H1 (cell line): ENCODE data around the gene SLC30A2. TPM values are rescaled to one million over a fixed set of nuclear protein-coding genes. Genes with fewer than 3 reads are reported as not detected.
A peak's percentile ranks its signal among the peaks of the same experiment; 100 is the strongest.

Experiments
- CTCF ChIA-PET: fragments of 300-600 bp; sonication (Branson Sonifier 250); formaldehyde crosslinking; loops from one replicate; lab custom pipeline; 2021; ENCODE audit not compliant: partially characterized antibody; lab: Charles Lee
- POLR2A ChIA-PET: fragments of 300-600 bp; sonication (Branson Sonifier 250); formaldehyde crosslinking; loops from one replicate; lab custom pipeline; 2021; ENCODE audit warnings: inconsistent platforms; ENCODE audit not compliant: partially characterized antibody; lab: Charles Lee
- DNase-seq, 2 experiments: peaks; one replicate each; pipeline versions ENCODE4 v3.0.0 to v3.0.0-alpha.2; 2010 to 2022; ENCODE audit warnings: low spot score in 2 of 2, low read depth in 1 of 2, mixed read lengths in 1 of 2
- FAIRE-seq: peaks from 2 replicates; lab custom pipeline; 2011; peaks lifted over from hg19 to GRCh38; lab: Jason Lieb, UNC
- H2AFZ ChIP-seq: 2 replicates; pipeline ENCODE4 v1.8.1; 2012; ENCODE audit warnings: low read length, inconsistent platforms
- H2AK5ac ChIP-seq: 2 replicates; pipeline ENCODE4 v1.6.1; 2013; ENCODE audit warnings: low read depth, low read length
- H2BK120ac ChIP-seq: replicated peaks from 2 replicates; pipeline ENCODE3; 2013; ENCODE audit warnings: low read depth, low read length, inconsistent platforms
- H2BK12ac ChIP-seq: 2 replicates; pipeline ENCODE4 v1.6.1; 2013; ENCODE audit warnings: low read depth, low read length
- H2BK15ac ChIP-seq: 2 replicates; pipeline ENCODE4 v1.6.1; 2013; ENCODE audit warnings: low read length
- H2BK20ac ChIP-seq: 2 replicates; pipeline ENCODE4 v1.6.1; 2013; ENCODE audit warnings: low read length
- H2BK5ac ChIP-seq: 2 replicates; pipeline ENCODE4 v1.6.1; 2013; ENCODE audit warnings: low read depth, low read length
- H3K14ac ChIP-seq: 2 replicates; pipeline ENCODE4 v1.6.1; 2013; ENCODE audit warnings: inconsistent platforms; ENCODE audit not compliant: insufficient read length
- H3K18ac ChIP-seq: 2 replicates; pipeline ENCODE4 v1.6.1; 2013; ENCODE audit warnings: low read length; ENCODE audit errors: extremely low read depth
- H3K23ac ChIP-seq: 2 replicates; pipeline ENCODE4 v1.6.1; 2013; ENCODE audit warnings: inconsistent platforms; ENCODE audit not compliant: insufficient read length
- H3K23me2 ChIP-seq: 2 replicates; pipeline ENCODE4 v1.6.1; 2013; ENCODE audit warnings: low read depth, low read length
- H3K27ac ChIP-seq: 2 replicates; pipeline ENCODE4 v1.6.1; 2011; ENCODE audit warnings: low read depth, low read length, inconsistent platforms
- H3K27me3 ChIP-seq, 4 experiments: replicated peaks in 1 of 4; 1 replicate in 1 of 4; 2 replicates in 3 of 4; pipeline versions ENCODE4 v1.6.1 to v1.8.1; 2011 to 2013; ENCODE audit warnings: low read length in 3 of 4, mild to moderate bottlenecking in 3 of 4, inconsistent platforms in 2 of 4, mixed read lengths in 2 of 4, moderate library complexity in 1 of 4; ENCODE audit not compliant: control insufficient read depth in 3 of 4, insufficient read depth in 3 of 4; ENCODE audit errors: extremely low read depth in 1 of 4
- H3K36me3 ChIP-seq, 4 experiments: 2 replicates each; pipeline versions ENCODE4 v1.6.1 to v1.8.1; 2011 to 2013; ENCODE audit warnings: mild to moderate bottlenecking in 4 of 4, low read length in 3 of 4, moderate library complexity in 2 of 4, control low read depth in 1 of 4, inconsistent platforms in 1 of 4; ENCODE audit not compliant: insufficient read depth in 4 of 4, control insufficient read depth in 2 of 4
- H3K4ac ChIP-seq: replicated peaks from 2 replicates; pipeline ENCODE3; 2013; ENCODE audit warnings: low read length, low read depth, mixed read lengths, inconsistent platforms; ENCODE audit not compliant: insufficient read length
- H3K4me1 ChIP-seq, 4 experiments: replicated peaks in 1 of 4; 1 replicate in 1 of 4; 2 replicates in 3 of 4; pipeline versions ENCODE4 v1.6.1 to v1.8.1; 2011 to 2013; ENCODE audit warnings: low read length in 3 of 4, inconsistent platforms in 2 of 4, mixed read lengths in 1 of 4; ENCODE audit not compliant: insufficient read depth in 4 of 4, control insufficient read depth in 3 of 4
- H3K4me2 ChIP-seq, 2 experiments: 2 replicates each; pipeline versions ENCODE4 v1.6.1 to v1.8.1; 2011 to 2013; ENCODE audit warnings: low read depth in 2 of 2, low read length in 2 of 2, control low read depth in 1 of 2, inconsistent platforms in 1 of 2, mild to moderate bottlenecking in 1 of 2; ENCODE audit not compliant: insufficient read depth in 1 of 2
- H3K4me3 ChIP-seq, 4 experiments: fragments of 200-600, 300-600 bp in 1 of 4; sonication (generic), shearing (Covaris generic), sonication (Bioruptor Twin) in 1 of 4; 2 replicates each; pipeline versions ENCODE4 v1.5.1 to v1.8.1; 2011 to 2016; ENCODE audit warnings: low read length in 4 of 4, low read depth in 3 of 4, control low read depth in 2 of 4, inconsistent platforms in 2 of 4, mild to moderate bottlenecking in 2 of 4, mixed read lengths in 1 of 4, moderate library complexity in 1 of 4; ENCODE audit not compliant: insufficient read depth in 2 of 4; ENCODE audit errors: extremely low read depth in 1 of 4
- H3K56ac ChIP-seq: replicated peaks from 2 replicates; pipeline ENCODE3; 2013; ENCODE audit warnings: low read depth, mild to moderate bottlenecking, mixed read lengths, low read length, inconsistent platforms; ENCODE audit not compliant: insufficient read length
- H3K79me1 ChIP-seq: 2 replicates; pipeline ENCODE4 v1.6.1; 2013; ENCODE audit warnings: low read depth, low read length, control low read depth
- H3K79me2 ChIP-seq, 2 experiments: 2 replicates each; pipeline versions ENCODE4 v1.6.1 to v1.8.1; 2012 to 2013; ENCODE audit warnings: low read length in 2 of 2, mild to moderate bottlenecking in 2 of 2, inconsistent platforms in 1 of 2; ENCODE audit not compliant: insufficient read depth in 2 of 2, control insufficient read depth in 1 of 2
- H3K9ac ChIP-seq, 4 experiments: replicated peaks in 1 of 4; 1 replicate in 1 of 4; 2 replicates in 3 of 4; pipeline versions ENCODE4 v1.6.1 to v1.8.1; 2011 to 2013; ENCODE audit warnings: low read depth in 3 of 4, low read length in 3 of 4, control low read depth in 2 of 4, mild to moderate bottlenecking in 2 of 4, moderate library complexity in 2 of 4, inconsistent platforms in 1 of 4; ENCODE audit errors: extremely low read depth in 1 of 4
- H3K9me3 ChIP-seq, 2 experiments: 2 replicates each; pipeline versions ENCODE4 v1.6.1 to v1.8.1; 2012 to 2013; ENCODE audit warnings: mild to moderate bottlenecking in 2 of 2, moderate library complexity in 2 of 2, control low read depth in 1 of 2, inconsistent platforms in 1 of 2, low read depth in 1 of 2, low read length in 1 of 2, mixed read lengths in 1 of 2; ENCODE audit not compliant: insufficient read depth in 2 of 2
- H4K20me1 ChIP-seq, 2 experiments: replicated peaks in 1 of 2; 2 replicates each; pipeline versions ENCODE3 to v1.8.1; 2011 to 2013; ENCODE audit warnings: inconsistent platforms in 2 of 2, low read length in 2 of 2, mild to moderate bottlenecking in 1 of 2; ENCODE audit not compliant: insufficient read depth in 2 of 2, control insufficient read depth in 1 of 2
- H4K5ac ChIP-seq: 2 replicates; pipeline ENCODE4 v1.6.1; 2013; ENCODE audit warnings: low read length, low read depth, mixed read lengths, inconsistent platforms; ENCODE audit not compliant: insufficient read length
- H4K8ac ChIP-seq: 2 replicates; pipeline ENCODE4 v1.8.0; 2013; ENCODE audit warnings: mild to moderate bottlenecking, moderate library complexity, low read length, inconsistent platforms; ENCODE audit not compliant: insufficient read depth; ENCODE audit errors: extremely low read depth
- H4K91ac ChIP-seq: replicated peaks from 2 replicates; pipeline ENCODE3; 2013; ENCODE audit warnings: low read length, mixed read lengths, inconsistent platforms; ENCODE audit not compliant: insufficient read length
- CHD1 ChIP-seq: IDR thresholded peaks from 2 replicates; pipeline ENCODE4 v1.6.1; 2012; ENCODE audit warnings: low read depth, low read length, improper control_type of control experiment
- EZH2 ChIP-seq: fragments of 200-600 bp; sonication (generic); IDR thresholded peaks from 2 replicates; pipeline ENCODE4 v1.7.1; 2012; ENCODE audit warnings: low read depth, mild to moderate bottlenecking, moderate library complexity, low read length, inconsistent platforms; ENCODE audit not compliant: severe bottlenecking
- JUN ChIP-seq: IDR thresholded peaks from 2 replicates; pipeline ENCODE4 v1.6.1; 2011; ENCODE audit warnings: low read depth, mild to moderate bottlenecking, improper control_type of control experiment, low read length
- JUND ChIP-seq: IDR thresholded peaks from 2 replicates; pipeline ENCODE4 v1.6.1; 2011; ENCODE audit warnings: mild to moderate bottlenecking, improper control_type of control experiment, low read length
- NANOG ChIP-seq: IDR thresholded peaks from 2 replicates; pipeline ENCODE4 v1.6.1; 2011; ENCODE audit warnings: low read length, low read depth, mild to moderate bottlenecking, inconsistent platforms; ENCODE audit not compliant: insufficient read depth, poor library complexity, severe bottlenecking
- POLR2A ChIP-seq, 2 experiments: IDR thresholded peaks; 1 replicate in 1 of 2; 2 replicates in 1 of 2; pipeline ENCODE4 v1.6.1; 2011; ENCODE audit warnings: low read depth in 2 of 2, low read length in 2 of 2, mild to moderate bottlenecking in 2 of 2; ENCODE audit errors: control extremely low read depth in 1 of 2
- SAP30 ChIP-seq: fragments of 300-600 bp; sonication (generic); IDR thresholded peaks from 2 replicates; pipeline ENCODE4 v1.7.1; 2012; ENCODE audit warnings: low read length, moderate library complexity, mild to moderate bottlenecking, inconsistent platforms; ENCODE audit not compliant: insufficient read depth, insufficient replicate concordance
- SIRT6 ChIP-seq: IDR thresholded peaks from one replicate; pipeline ENCODE4 v1.7.1; 2012; ENCODE audit warnings: low read length, inconsistent platforms
- SIX5 ChIP-seq: IDR thresholded peaks from 2 replicates; pipeline ENCODE4 v1.6.1; 2011; ENCODE audit warnings: mild to moderate bottlenecking, low read depth, low read length
- SRF ChIP-seq: IDR thresholded peaks from 2 replicates; pipeline ENCODE4 v1.6.1; 2011; ENCODE audit warnings: mild to moderate bottlenecking, low read depth, low read length, moderate library complexity
- TAF7 ChIP-seq: optimal IDR thresholded peaks from 2 replicates; pipeline ENCODE3; 2011; ENCODE audit warnings: low read depth, mild to moderate bottlenecking, inconsistent platforms, low read length, moderate library complexity, borderline replicate concordance
- TEAD4 ChIP-seq: IDR thresholded peaks from 2 replicates; pipeline ENCODE4 v1.6.1; 2012; ENCODE audit warnings: low read depth, low read length, inconsistent platforms, mixed read lengths
- USF2 ChIP-seq: IDR thresholded peaks from 2 replicates; pipeline ENCODE4 v1.6.1; 2011; ENCODE audit warnings: low read length, improper control_type of control experiment
- YY1 ChIP-seq: IDR thresholded peaks from 2 replicates; pipeline ENCODE4 v1.6.1; 2011; ENCODE audit warnings: low read depth, mild to moderate bottlenecking, low read length
- WGBS, 2 experiments: shearing (Covaris generic) in 1 of 2; methylation state at CpG; one replicate each; pipeline versions ENCODE4 v1.1.6 to v1.1.7; 2013 to 2015; ENCODE audit warnings: low lambda C conversion rate in 2 of 2, mixed read lengths in 2 of 2, inconsistent platforms in 1 of 2, low coverage in 1 of 2, missing lambda C conversion rate in 1 of 2; ENCODE audit not compliant: insufficient replicate concordance in 2 of 2, insufficient coverage in 1 of 2, insufficient read length in 1 of 2; ENCODE audit errors: extremely low coverage in 1 of 2, missing lambda C conversion rate in 1 of 2; 5-methylcytosine and 5-hydroxymethylcytosine counted together
- polyA plus RNA-seq, 7 experiments: library from polyadenylated mRNA; depleted of rRNA in 3 of 7; stranded (reverse) in 5 of 7; unstranded in 2 of 7; fragments of >200 nt in 5 of 7; fragments of 200-250 nt in 2 of 7; gene quantifications; 1 replicate in 5 of 7; 2 replicates in 1 of 7; 4 replicates in 1 of 7; pipeline versions ENCODE4 v1.2.1 to v1.2.3, GENCODE V29; 2011 to 2013; ENCODE audit warnings: missing spikeins in 2 of 7, mixed read lengths in 2 of 7
- total RNA-seq: library from RNA; stranded (reverse); fragmentation: NEBNext Ultra II Directional; extraction: Animal tissue kit (Norgen Biotek cat#: 25700); gene quantifications from 2 replicates; pipeline ENCODE4 v1.2.1, GENCODE V29; 2021

The SLC30A2 gene
- total and polyA plus RNA-seq, 2 of the 8 experiments (the other 6 are each of a cell fraction or from before 2014, with no cell fraction given), result 0.19 to 0.76 TPM

DNA sequence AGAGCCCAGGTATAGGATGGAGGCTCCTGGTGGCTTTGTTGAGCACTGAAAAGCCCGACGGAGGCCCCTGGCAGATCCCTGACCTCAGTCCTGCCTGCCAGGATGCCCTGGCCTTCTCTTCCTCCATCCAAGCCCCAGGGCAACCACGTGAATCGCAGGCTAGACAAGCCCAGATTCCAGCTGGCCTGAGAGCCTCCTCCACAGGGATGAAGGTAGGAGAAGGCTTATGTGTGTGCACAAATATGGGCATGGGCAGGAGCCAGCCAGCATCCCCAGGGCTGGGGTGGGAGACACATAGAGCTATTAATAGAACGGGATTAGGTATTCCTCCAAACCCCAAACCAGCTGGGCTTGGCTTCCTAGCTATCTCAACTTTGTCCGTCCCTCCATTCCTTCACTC is 28.3 kb downstream of the SLC30A2 start:
- Histone ChIP-seq H3K4me3 (no peak overlapping the region), H3K9me3 (no peaks in the 10 kb centered on the region), H3K18ac (no peak overlapping the region), H3K4me1 (peaks cover 0 to 19% (median 12%) of the 10 kb centered on the region in 4 experiments; a peak in 6 of 7 replicates), H3K9ac (no peak overlapping the region), H3K14ac (no peak overlapping the region), H3K27ac (no peak overlapping the region), H2BK20ac (no peak overlapping the region), H3K4ac (no peak overlapping the region), H4K91ac (no peak overlapping the region), H3K23ac (no peak overlapping the region), H2BK15ac (no peak overlapping the region), H3K23me2 (peaks cover 3% of the 10 kb centered on the region; the same call in 1 of the 2 replicates), H3K79me2 (no peaks in the 10 kb centered on the region), H4K5ac (no peak overlapping the region), H2BK5ac (no peak overlapping the region), H2BK12ac (no peak overlapping the region), H2BK120ac (no peak overlapping the region), H3K36me3 (no peaks in the 10 kb centered on the region), H3K56ac (no peak overlapping the region), H3K79me1 (no peaks in the 10 kb centered on the region), H2AK5ac (no peak overlapping the region), H3K27me3 (no peaks in the 10 kb centered on the region), H4K20me1 (no peaks in the 10 kb centered on the region), H3K4me2 (no peak overlapping the region), H4K8ac (peak overlapping the region; percentile 31; the same call in 1 of the 2 replicates), H2AFZ (no peak overlapping the region)
- DNase-seq (no peak), FAIRE-seq (no peak)
- ChIA-PET POLR2A (interaction anchor here (0.6 to 1.7 kb wide), 4 partner anchors 18 to 142 kb away, joined by 3 to 5 read pairs (median 3); partner anchors contain the start of gene PAQR7), CTCF (interaction anchor here (0.6 to 3.0 kb wide), 9 partner anchors 8 to 440 kb away, joined by 3 to 17 read pairs (median 4); no protein-coding TSS in a partner anchor)
- WGBS, 2 experiments, result 77% methylated on average over 6 of the region's 6 CpGs; no CpG with 5 or more reads in 1 of the 2 experiments
- TF ChIP-seq YY1, result no peak
- TF ChIP-seq SRF, result no peak
- TF ChIP-seq NANOG, result no peak
- TF ChIP-seq EZH2, result no peak
- TF ChIP-seq SAP30, result no peak
- TF ChIP-seq CHD1, result no peak
- TF ChIP-seq JUND, result no peak
- TF ChIP-seq SIRT6, result no peak
- TF ChIP-seq SIX5, result no peak
- TF ChIP-seq TAF7, result no peak
- no peak for TF ChIP-seq JUN
- TF ChIP-seq POLR2A (IDR thresholded peaks at IDR 0.05; ENCODE audit: control extremely low read depth in 1 of 2, low read depth in 2 of 2, low read length in 2 of 2), result no peak
- TF ChIP-seq USF2, result no peak
- no peak for TF ChIP-seq TEAD4
